Adrenal gland (tissue), 5 donors: ENCODE results near the gene SLC22A6.

Source experiments
- CTCF ChIP-seq, 6 experiments: fragments of 450-650 bp in 4 of 6; fragments of 200-600 bp in 2 of 6; sonication (generic) in 1 of 6; IDR thresholded peaks; 1 replicate in 5 of 6; 2 replicates in 1 of 6; pipeline versions ENCODE4 v1.5.1 to v1.8.0; 2016 to 2021; ENCODE audit warnings: antibody characterized with exemption in 6 of 6, mild to moderate bottlenecking in 2 of 6, moderate library complexity in 1 of 6
- POLR2A ChIP-seq, 2 donors: fragments of 450-650 bp; IDR thresholded peaks; one replicate each; pipeline ENCODE4 v1.6.1; 2017; ENCODE audit warnings: antibody characterized with exemption in 2 of 2, mild to moderate bottlenecking in 2 of 2, moderate library complexity in 1 of 2
- donor health status: DM: no; HTN: no; CAD: no.

DNA sequence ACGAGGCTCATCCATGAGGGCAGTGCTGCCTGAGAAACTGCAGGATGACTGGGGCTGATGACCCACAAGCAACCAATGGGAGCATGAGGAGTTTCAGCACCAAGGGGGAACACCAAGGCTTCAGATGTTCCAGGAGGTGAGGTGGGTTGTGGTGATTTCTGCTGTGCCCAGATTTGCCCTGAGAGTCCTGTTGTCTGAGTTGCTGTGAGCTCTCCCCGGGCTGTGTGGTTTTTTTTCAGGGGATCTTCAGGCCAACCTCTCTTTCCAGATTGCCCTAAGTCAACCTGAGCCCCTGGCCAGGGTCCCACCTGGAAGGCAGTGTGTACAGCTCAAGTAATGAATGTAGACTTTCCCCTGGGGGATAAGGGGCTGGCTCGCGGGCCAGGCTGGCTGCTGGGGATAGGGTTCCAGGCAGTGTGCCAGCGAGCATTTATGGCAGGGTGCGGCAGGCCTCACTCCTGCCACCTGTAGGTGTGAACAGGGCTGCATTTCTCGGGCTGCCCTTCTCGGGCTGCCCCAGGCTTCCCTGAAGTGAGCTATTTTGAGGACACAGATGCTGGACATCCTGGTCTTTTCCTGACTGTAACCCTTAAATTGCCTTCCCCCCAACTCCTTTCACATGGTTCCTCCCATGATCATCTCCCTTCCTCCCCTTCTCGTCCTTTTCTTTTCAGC, 9.8 kb downstream of the SLC22A6 start:
- TF ChIP-seq CTCF (IDR thresholded peaks at IDR 0.05) (peak in 2 of 6 experiments; percentile 14 to 35), POLR2A (IDR thresholded peaks at IDR 0.05) (no peak)
